ENCODE results near the gene STX18. TPM values are rescaled to one million over a fixed set of nuclear protein-coding genes. Genes with fewer than 3 reads are reported as not detected.

STX18 gene
- total and polyA plus RNA-seq, 4 donors, result 10.2 to 17.1 (median 12.4) TPM

DNA sequence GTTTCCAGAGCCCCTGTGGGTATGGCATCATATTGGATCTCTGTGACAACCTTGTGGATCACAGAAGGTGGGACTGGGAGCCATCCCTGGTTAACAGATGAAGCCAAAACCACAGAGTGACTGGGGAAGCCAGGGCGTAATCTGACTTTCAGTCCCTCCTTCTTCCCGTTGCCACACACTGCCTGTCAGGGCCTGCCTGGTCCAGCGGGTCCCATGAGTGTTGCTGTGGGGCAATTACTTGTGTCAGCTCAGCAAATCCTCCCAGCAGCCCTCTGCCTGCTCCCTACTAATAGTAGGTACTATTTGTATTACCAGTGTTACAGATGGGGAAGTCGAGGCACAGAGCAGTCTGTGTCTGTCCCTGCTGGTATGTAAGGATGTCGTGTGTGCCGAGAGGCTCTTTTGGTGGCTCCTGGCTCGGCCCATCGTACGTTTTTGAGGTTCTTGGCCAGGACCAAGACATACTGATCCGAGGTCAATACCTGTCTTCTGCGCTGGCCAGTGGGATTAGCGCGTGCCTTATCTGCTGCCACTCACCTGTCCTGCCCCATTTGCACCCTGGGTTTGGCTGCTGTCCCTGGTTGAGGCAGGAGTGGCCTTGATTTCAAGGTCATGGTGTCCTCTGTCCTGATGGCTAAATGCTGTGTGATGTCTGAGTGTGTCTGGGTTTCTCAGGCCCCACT is 149.2 kb downstream of the STX18 start:
- TF ChIP-seq, protein P1, sequence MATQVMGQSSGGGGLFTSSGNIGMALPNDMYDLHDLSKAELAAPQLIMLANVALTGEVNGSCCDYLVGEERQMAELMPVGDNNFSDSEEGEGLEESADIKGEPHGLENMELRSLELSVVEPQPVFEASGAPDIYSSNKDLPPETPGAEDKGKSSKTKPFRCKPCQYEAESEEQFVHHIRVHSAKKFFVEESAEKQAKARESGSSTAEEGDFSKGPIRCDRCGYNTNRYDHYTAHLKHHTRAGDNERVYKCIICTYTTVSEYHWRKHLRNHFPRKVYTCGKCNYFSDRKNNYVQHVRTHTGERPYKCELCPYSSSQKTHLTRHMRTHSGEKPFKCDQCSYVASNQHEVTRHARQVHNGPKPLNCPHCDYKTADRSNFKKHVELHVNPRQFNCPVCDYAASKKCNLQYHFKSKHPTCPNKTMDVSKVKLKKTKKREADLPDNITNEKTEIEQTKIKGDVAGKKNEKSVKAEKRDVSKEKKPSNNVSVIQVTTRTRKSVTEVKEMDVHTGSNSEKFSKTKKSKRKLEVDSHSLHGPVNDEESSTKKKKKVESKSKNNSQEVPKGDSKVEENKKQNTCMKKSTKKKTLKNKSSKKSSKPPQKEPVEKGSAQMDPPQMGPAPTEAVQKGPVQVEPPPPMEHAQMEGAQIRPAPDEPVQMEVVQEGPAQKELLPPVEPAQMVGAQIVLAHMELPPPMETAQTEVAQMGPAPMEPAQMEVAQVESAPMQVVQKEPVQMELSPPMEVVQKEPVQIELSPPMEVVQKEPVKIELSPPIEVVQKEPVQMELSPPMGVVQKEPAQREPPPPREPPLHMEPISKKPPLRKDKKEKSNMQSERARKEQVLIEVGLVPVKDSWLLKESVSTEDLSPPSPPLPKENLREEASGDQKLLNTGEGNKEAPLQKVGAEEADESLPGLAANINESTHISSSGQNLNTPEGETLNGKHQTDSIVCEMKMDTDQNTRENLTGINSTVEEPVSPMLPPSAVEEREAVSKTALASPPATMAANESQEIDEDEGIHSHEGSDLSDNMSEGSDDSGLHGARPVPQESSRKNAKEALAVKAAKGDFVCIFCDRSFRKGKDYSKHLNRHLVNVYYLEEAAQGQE (IDR thresholded peaks at IDR 0.05), result no peak
- TF ChIP-seq GABPA (IDR thresholded peaks at IDR 0.05 in 1 of 2, conservative IDR thresholded peaks at IDR 0.05 in 1 of 2), result no peak
- TF ChIP-seq, protein P2, sequence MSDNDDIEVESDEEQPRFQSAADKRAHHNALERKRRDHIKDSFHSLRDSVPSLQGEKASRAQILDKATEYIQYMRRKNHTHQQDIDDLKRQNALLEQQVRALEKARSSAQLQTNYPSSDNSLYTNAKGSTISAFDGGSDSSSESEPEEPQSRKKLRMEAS (IDR thresholded peaks at IDR 0.05), result no peak
- TF ChIP-seq, protein P3, sequence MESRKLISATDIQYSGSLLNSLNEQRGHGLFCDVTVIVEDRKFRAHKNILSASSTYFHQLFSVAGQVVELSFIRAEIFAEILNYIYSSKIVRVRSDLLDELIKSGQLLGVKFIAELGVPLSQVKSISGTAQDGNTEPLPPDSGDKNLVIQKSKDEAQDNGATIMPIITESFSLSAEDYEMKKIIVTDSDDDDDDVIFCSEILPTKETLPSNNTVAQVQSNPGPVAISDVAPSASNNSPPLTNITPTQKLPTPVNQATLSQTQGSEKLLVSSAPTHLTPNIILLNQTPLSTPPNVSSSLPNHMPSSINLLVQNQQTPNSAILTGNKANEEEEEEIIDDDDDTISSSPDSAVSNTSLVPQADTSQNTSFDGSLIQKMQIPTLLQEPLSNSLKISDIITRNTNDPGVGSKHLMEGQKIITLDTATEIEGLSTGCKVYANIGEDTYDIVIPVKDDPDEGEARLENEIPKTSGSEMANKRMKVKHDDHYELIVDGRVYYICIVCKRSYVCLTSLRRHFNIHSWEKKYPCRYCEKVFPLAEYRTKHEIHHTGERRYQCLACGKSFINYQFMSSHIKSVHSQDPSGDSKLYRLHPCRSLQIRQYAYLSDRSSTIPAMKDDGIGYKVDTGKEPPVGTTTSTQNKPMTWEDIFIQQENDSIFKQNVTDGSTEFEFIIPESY (IDR thresholded peaks at IDR 0.05), result no peak
- no peak for TF ChIP-seq NR2F2 (IDR thresholded peaks at IDR 0.05)
- TF ChIP-seq FOXA1 (IDR thresholded peaks at IDR 0.05), result no peak
- TF ChIP-seq EGR1 (IDR thresholded peaks at IDR 0.05; ENCODE audit: low read depth in 2 of 2), result no peak
- TF ChIP-seq, protein P4, sequence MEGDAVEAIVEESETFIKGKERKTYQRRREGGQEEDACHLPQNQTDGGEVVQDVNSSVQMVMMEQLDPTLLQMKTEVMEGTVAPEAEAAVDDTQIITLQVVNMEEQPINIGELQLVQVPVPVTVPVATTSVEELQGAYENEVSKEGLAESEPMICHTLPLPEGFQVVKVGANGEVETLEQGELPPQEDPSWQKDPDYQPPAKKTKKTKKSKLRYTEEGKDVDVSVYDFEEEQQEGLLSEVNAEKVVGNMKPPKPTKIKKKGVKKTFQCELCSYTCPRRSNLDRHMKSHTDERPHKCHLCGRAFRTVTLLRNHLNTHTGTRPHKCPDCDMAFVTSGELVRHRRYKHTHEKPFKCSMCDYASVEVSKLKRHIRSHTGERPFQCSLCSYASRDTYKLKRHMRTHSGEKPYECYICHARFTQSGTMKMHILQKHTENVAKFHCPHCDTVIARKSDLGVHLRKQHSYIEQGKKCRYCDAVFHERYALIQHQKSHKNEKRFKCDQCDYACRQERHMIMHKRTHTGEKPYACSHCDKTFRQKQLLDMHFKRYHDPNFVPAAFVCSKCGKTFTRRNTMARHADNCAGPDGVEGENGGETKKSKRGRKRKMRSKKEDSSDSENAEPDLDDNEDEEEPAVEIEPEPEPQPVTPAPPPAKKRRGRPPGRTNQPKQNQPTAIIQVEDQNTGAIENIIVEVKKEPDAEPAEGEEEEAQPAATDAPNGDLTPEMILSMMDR (IDR thresholded peaks at IDR 0.05; ENCODE audit: low read depth, low read length, missing input control), result no peak
- peaks cover 0 to 6% (median 0%) of the 10 kb centered on the region in 4 donors for H3K4me1 ChIP-seq (ENCODE audit: control insufficient read depth in 4 of 4, insufficient read depth in 4 of 4, low read length in 3 of 4)
- H3K36me3 ChIP-seq (ENCODE audit: control insufficient read depth in 4 of 4, insufficient read depth in 3 of 4, low read depth in 1 of 4, low read length in 3 of 4), result no peaks in the 10 kb centered on the region
- 83% methylated on average over 13 of the region's 13 CpGs for WGBS
- no peak overlapping the region for H3K9ac ChIP-seq (ENCODE audit: low read depth in 1 of 2, low read length in 2 of 2)
- no peak overlapping the region for H3K4me3 ChIP-seq (ENCODE audit: low read depth in 1 of 3, low read length in 3 of 3)
- H3K9me3 ChIP-seq (ENCODE audit: control insufficient read depth in 4 of 4, low read length in 3 of 4), result no peaks in the 10 kb centered on the region
- peaks cover 0 to 8% (median 3%) of the 10 kb centered on the region in 4 donors for H3K27me3 ChIP-seq (ENCODE audit: control insufficient read depth in 4 of 4, insufficient read depth in 4 of 4, low read length in 3 of 4)
- no peak overlapping the region for H3K27ac ChIP-seq (ENCODE audit: low read depth in 1 of 2, low read length in 2 of 2)
- DNase-seq (ENCODE audit: low spot score), result no peak

DNA sequence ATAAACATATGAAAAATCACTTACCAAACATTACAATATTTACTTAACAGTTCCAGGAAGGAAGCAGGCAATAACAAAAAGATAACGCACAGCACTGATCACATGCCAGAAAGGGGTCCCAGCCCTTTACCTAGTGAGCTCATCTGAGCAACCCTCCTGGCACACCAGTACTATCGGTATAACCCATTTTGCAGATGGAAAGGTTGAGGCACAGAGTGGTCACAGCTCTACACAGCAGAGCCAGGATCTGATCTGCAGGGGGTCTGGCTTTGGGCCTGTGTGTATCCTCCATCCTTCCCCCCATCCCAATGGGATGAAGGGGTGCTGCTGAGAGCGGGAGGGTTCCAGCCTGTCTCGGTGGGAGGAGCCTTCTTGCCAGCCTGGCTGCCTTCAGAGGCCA is 150.0 kb downstream of the STX18 start:
- Histone ChIP-seq H3K36me3 (ENCODE audit: control insufficient read depth in 4 of 4, insufficient read depth in 3 of 4, low read depth in 1 of 4, low read length in 3 of 4) (no peaks in the 10 kb centered on the region), H3K9me3 (ENCODE audit: control insufficient read depth in 4 of 4, low read length in 3 of 4) (no peaks in the 10 kb centered on the region), H3K4me3 (ENCODE audit: low read depth in 1 of 3, low read length in 3 of 3) (no peak overlapping the region), H3K9ac (ENCODE audit: low read depth in 1 of 2, low read length in 2 of 2) (no peak overlapping the region), H3K27ac (ENCODE audit: low read depth in 1 of 2, low read length in 2 of 2) (no peak overlapping the region), H3K27me3 (ENCODE audit: control insufficient read depth in 4 of 4, insufficient read depth in 4 of 4, low read length in 3 of 4) (peaks cover 0 to 10% (median 5%) of the 10 kb centered on the region in 4 donors), H3K4me1 (ENCODE audit: control insufficient read depth in 4 of 4, insufficient read depth in 4 of 4, low read length in 3 of 4) (peaks cover 3 to 14% (median 3%) of the 10 kb centered on the region in 4 donors)
- 75% methylated on average over 4 of the region's 4 CpGs for WGBS
- DNase-seq (ENCODE audit: low spot score), result no peak
- TF ChIP-seq FOXA2 (IDR thresholded peaks at IDR 0.05), result no peak
- TF ChIP-seq, protein P2 (IDR thresholded peaks at IDR 0.05), result no peak
- no peak for TF ChIP-seq HNF4G (IDR thresholded peaks at IDR 0.05)
- TF ChIP-seq, protein P5, sequence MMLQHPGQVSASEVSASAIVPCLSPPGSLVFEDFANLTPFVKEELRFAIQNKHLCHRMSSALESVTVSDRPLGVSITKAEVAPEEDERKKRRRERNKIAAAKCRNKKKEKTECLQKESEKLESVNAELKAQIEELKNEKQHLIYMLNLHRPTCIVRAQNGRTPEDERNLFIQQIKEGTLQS (IDR thresholded peaks at IDR 0.05), result no peak
- TF ChIP-seq HNF4A (conservative IDR thresholded peaks at IDR 0.05), result no peak
- no peak for TF ChIP-seq SP1 (IDR thresholded peaks at IDR 0.05)
- TF ChIP-seq, protein P1 (IDR thresholded peaks at IDR 0.05), result no peak
- TF ChIP-seq NR2F2 (IDR thresholded peaks at IDR 0.05), result no peak
- no peak for TF ChIP-seq TAF1 (conservative IDR thresholded peaks at IDR 0.05)
- no peak for TF ChIP-seq FOXA1 (IDR thresholded peaks at IDR 0.05)
- no peak for TF ChIP-seq RAD21 (IDR thresholded peaks at IDR 0.05)
- TF ChIP-seq, protein P4 (IDR thresholded peaks at IDR 0.05; ENCODE audit: low read depth, low read length, missing input control), result no peak
- no peak for TF ChIP-seq GABPA (IDR thresholded peaks at IDR 0.05 in 1 of 2, conservative IDR thresholded peaks at IDR 0.05 in 1 of 2)
- TF ChIP-seq YY1 (IDR thresholded peaks at IDR 0.05), result no peak

Data from liver (tissue), 9 donors.